Gastrocnemius medialis (tissue), 4 donors: ENCODE measurements around the gene TUBA8. TPM values are rescaled to one million over a fixed set of nuclear protein-coding genes. Genes with fewer than 3 reads are reported as not detected.

ENCODE experiments used
- ATAC-seq, 2 donors: fragments of 150-250 bp; one replicate each; pipeline ENCODE4 v1.9.1; 2016
- DNase-seq, 2 donors: peaks; one replicate each; pipeline ENCODE4 v3.0.0-alpha.2; 2019
- H3K27ac ChIP-seq, 4 donors: fragments of 200-600 bp; sonication (generic); 1 replicate in 1 of 4; 2 replicates in 3 of 4; pipeline ENCODE4 v1.5.1; 2016 to 2018; ENCODE audit warnings: mild to moderate bottlenecking in 2 of 4, moderate library complexity in 1 of 4
- H3K27me3 ChIP-seq, 3 donors: fragments of 200-600 bp; sonication (generic) in 2 of 3; 1 replicate in 1 of 3; 2 replicates in 2 of 3; pipeline versions ENCODE4 v1.5.1 to v1.6.0; 2016 to 2019; ENCODE audit warnings: mild to moderate bottlenecking in 1 of 3, moderate library complexity in 1 of 3
- H3K36me3 ChIP-seq, 2 donors: fragments of 200-600 bp; sonication (generic) in 1 of 2; one replicate each; pipeline ENCODE4 v1.5.1; 2017 to 2018
- H3K4me1 ChIP-seq, 2 donors: fragments of 200-600 bp; sonication (generic) in 1 of 2; one replicate each; pipeline ENCODE4 v1.5.1; 2016 to 2017; ENCODE audit warnings: mild to moderate bottlenecking in 2 of 2
- H3K4me3 ChIP-seq, 4 donors: fragments of 200-600 bp; sonication (generic) in 3 of 4; 1 replicate in 1 of 4; 2 replicates in 3 of 4; pipeline ENCODE4 v1.5.1; 2016 to 2019; ENCODE audit warnings: mild to moderate bottlenecking in 2 of 4
- H3K9me3 ChIP-seq, 3 donors: fragments of 200-600 bp; sonication (generic) in 2 of 3; 1 replicate in 1 of 3; 2 replicates in 2 of 3; pipeline ENCODE4 v1.5.1; 2016 to 2019
- POLR2A ChIP-seq, 2 donors: fragments of 450-650 bp; IDR thresholded peaks; one replicate each; pipeline ENCODE4 v1.6.1; 2017; ENCODE audit warnings: antibody characterized with exemption in 2 of 2, mild to moderate bottlenecking in 2 of 2, moderate library complexity in 2 of 2
- in situ Hi-C, 4 donors: fragments of 200-750 bp; cut with MboI; loops; one replicate each; pipeline versions ENCODE4 v1.15.0 to v1.8.0; 2017; ENCODE audit warnings: low sequenced_read_pairs in 4 of 4
- intact Hi-C: fragments of 100-400 bp; cut with DNase I; formaldehyde crosslinking; loops from one replicate; pipeline ENCODE4 v1.15.1; 2023; ENCODE audit warnings: low total_unique reads
- total RNA-seq, 4 donors: library from RNA; depleted of rRNA; stranded (reverse); fragments of >200 nt; gene quantifications; one replicate each; pipeline versions ENCODE4 v1.1.0 to v1.2.3, GENCODE V29; 2016
- TF ChIP-seq, protein P1 (sequence below), 5 experiments: fragments of 450-650 bp in 3 of 5; fragments of 200-600 bp in 2 of 5; sonication (generic) in 2 of 5; IDR thresholded peaks in 4 of 5; conservative IDR thresholded peaks in 1 of 5; 1 replicate in 4 of 5; 2 replicates in 1 of 5; pipeline ENCODE4 v1.5.1; 2016 to 2019; ENCODE audit warnings: antibody characterized with exemption in 5 of 5, mild to moderate bottlenecking in 3 of 5, moderate library complexity in 3 of 5

TUBA8 gene
- total RNA-seq, 4 donors from 2014 or later, result 57.8 to 114 (median 77.7) TPM

DNA sequence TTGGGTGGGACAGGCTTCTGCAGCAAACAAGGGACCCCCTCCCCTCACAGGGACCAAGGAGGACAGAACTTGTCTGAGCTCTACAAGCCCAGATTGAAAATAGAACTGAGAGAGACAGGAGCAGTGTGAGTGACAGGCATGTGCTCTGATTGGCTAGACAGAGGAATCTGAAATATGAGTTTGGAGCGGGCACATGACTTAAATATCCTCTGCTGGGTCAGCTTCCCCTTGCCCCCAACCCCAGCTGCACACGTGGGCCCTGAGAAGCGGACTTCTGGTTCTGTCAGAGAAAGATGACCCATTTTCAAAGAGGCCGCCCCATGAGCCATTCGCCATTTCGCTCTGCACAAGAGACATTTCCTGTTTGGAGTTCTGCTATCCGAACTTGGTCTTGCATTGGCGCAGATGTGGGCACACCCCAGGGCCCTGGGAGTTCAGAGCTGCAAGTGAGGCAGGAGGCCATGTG lies 5.3 kb downstream of the TUBA8 start:
- ATAC-seq (peak; percentile 43 to 57), DNase-seq (peak; percentile 60 to 73)
- Histone ChIP-seq H3K9me3 (no peaks in the 10 kb centered on the region), H3K4me1 (peaks cover 91 to 97% of the 10 kb centered on the region in 2 donors), H3K27me3 (no peaks in the 10 kb centered on the region), H3K36me3 (no peaks in the 10 kb centered on the region), H3K4me3 (peak overlapping the region in 1 of 4 donors; percentile 4), H3K27ac (peak overlapping the region; percentile 87 to 97 (median 94))
- TF ChIP-seq POLR2A (IDR thresholded peaks at IDR 0.05), result peak; percentile 68 to 71
- TF ChIP-seq, protein P1, sequence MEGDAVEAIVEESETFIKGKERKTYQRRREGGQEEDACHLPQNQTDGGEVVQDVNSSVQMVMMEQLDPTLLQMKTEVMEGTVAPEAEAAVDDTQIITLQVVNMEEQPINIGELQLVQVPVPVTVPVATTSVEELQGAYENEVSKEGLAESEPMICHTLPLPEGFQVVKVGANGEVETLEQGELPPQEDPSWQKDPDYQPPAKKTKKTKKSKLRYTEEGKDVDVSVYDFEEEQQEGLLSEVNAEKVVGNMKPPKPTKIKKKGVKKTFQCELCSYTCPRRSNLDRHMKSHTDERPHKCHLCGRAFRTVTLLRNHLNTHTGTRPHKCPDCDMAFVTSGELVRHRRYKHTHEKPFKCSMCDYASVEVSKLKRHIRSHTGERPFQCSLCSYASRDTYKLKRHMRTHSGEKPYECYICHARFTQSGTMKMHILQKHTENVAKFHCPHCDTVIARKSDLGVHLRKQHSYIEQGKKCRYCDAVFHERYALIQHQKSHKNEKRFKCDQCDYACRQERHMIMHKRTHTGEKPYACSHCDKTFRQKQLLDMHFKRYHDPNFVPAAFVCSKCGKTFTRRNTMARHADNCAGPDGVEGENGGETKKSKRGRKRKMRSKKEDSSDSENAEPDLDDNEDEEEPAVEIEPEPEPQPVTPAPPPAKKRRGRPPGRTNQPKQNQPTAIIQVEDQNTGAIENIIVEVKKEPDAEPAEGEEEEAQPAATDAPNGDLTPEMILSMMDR (IDR thresholded peaks at IDR 0.05 in 4 of 5, conservative IDR thresholded peaks at IDR 0.05 in 1 of 5), result no peak
- in situ Hi-C loops (no loop called here), intact Hi-C loops (loop anchor here (10.0 kb wide), 2 partner anchors 741 to 1169 kb away; no protein-coding TSS in a partner anchor)

DNA sequence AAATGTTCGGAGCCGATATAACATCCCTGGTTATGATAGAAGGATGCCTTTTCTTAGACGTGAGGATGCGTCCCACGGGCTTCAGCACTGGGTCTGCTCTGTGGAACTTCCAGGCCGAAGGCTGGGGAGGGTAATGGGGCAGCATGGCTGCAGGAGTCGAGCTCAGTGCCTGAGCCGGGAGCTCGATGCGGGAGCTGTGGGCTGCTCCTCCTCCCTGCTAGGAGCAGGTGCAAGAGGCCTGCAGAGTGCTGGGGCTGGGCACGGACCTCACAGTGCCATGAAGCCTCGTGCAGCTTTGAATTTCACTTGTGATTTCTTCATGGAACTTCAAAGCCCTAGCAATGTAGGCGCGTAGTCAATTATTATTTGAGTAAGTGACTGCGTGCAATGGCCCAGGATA lies 6.0 kb downstream of the TUBA8 start:
- peaks cover 95 to 97% of the 10 kb centered on the region in 2 donors for H3K4me1 ChIP-seq
- H3K4me3 ChIP-seq, result peak overlapping the region in 1 of 4 donors; percentile 4
- no peaks in the 10 kb centered on the region for H3K36me3 ChIP-seq
- ATAC-seq, result peak; percentile 47 to 50
- in situ Hi-C loops (no loop called here), intact Hi-C loops (loop anchor here (10.0 kb wide), 2 partner anchors 742 to 1168 kb away; no protein-coding TSS in a partner anchor)
- peak; percentile 75 to 87 for DNase-seq
- no peaks in the 10 kb centered on the region for H3K9me3 ChIP-seq
- H3K27ac ChIP-seq, result peak overlapping the region; percentile 87 to 97 (median 94)
- TF ChIP-seq POLR2A (IDR thresholded peaks at IDR 0.05), result peak; percentile 42 to 52
- TF ChIP-seq, protein P1 (IDR thresholded peaks at IDR 0.05 in 4 of 5, conservative IDR thresholded peaks at IDR 0.05 in 1 of 5), result no peak
- H3K27me3 ChIP-seq, result no peaks in the 10 kb centered on the region

DNA sequence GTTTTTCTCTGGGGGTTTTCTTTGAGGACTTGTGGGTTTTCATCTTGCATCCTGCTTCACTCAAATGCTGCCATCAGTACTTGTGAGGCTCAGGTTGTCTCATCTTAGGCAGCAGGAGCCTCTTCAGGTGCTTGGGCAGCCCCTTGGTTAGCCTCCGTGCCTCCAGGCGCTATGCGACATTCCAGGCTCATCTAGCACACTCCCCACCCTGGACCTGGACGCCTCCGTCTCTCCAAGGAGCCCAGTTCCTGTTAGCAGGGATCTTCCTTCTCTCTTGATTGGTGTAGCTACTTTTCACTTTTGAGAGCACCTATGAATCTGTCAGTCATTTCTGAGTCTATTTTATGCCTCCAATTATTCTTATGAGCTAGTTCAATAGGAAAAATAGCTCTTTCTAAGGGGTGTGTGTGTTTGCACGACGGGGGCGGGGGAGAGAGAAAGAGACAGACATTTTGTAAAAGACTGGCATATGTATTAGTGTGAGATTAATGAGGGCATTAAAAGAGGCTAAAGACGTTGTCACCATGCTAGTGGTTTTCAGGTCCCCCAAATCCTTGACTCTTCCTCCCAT lies 7.8 kb downstream of the TUBA8 start:
- TF ChIP-seq POLR2A (IDR thresholded peaks at IDR 0.05), result no peak
- TF ChIP-seq, protein P1 (IDR thresholded peaks at IDR 0.05 in 4 of 5, conservative IDR thresholded peaks at IDR 0.05 in 1 of 5), result no peak
- ATAC-seq (no peak), DNase-seq (no peak)
- Histone ChIP-seq H3K9me3 (no peaks in the 10 kb centered on the region), H3K27ac (peak overlapping the region; percentile 87 to 97 (median 94)), H3K4me1 (peaks cover 78 to 79% of the 10 kb centered on the region in 2 donors), H3K27me3 (no peaks in the 10 kb centered on the region), H3K4me3 (no peak overlapping the region), H3K36me3 (peaks cover 0 to 3% of the 10 kb centered on the region in 2 donors)
- in situ Hi-C loops (no loop called here), intact Hi-C loops (loop anchor here (10.0 kb wide), 2 partner anchors 744 to 1166 kb away; no protein-coding TSS in a partner anchor)

DNA sequence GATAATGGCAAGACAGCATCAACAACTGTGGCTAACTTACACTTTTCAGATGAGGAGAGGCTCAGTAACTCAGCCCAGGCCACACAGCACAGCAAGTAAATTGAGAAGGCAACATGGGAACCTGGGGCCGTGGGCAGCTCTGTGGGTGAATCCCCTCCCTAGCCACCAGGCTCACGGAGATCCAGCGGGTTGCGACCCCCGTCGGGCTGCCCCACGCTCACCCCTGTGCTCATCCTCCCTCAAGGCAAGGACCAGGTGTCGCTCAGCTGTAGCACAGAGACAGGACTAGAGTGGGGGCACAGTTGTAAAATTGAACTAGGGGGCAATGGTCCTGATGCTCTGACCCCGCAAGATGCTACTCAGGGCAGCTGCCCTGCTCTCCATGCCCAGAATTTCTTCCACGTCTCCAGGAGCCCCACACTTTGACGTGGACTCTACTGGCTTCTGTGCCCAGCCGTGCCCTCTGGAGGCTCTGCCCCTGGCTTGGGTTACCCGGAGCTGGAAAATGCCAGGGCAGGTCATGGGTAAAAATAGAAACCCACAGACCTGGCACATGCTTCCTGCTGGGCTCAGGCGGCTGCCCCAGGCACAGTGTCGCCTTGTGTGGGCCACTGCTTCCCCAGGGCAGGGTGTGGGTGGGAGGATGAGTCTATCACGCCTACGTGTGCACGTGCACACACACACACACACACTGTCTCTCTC lies 9.0 kb downstream of the TUBA8 start:
- in situ Hi-C loops, result no loop called here
- ATAC-seq (peak; percentile 76 to 81), DNase-seq (peak; percentile 86 to 95)
- no peaks in the 10 kb centered on the region for H3K9me3 ChIP-seq
- H3K4me1 ChIP-seq, result peaks cover 67% of the 10 kb centered on the region in 2 donors
- TF ChIP-seq, protein P1 (IDR thresholded peaks at IDR 0.05 in 4 of 5, conservative IDR thresholded peaks at IDR 0.05 in 1 of 5), result peak in 1 of 5 experiments; percentile 17
- peak; percentile 77 to 80 for TF ChIP-seq POLR2A (IDR thresholded peaks at IDR 0.05)
- H3K36me3 ChIP-seq, result peaks cover 0 to 3% of the 10 kb centered on the region in 2 donors
- H3K27ac ChIP-seq, result peak overlapping the region; percentile 87 to 97 (median 94)
- no peak overlapping the region for H3K4me3 ChIP-seq
- intact Hi-C loops, result loop anchor here (10.0 kb wide), 2 partner anchors 745 to 1165 kb away; no protein-coding TSS in a partner anchor
- H3K27me3 ChIP-seq, result no peaks in the 10 kb centered on the region
